Adrenal gland (tissue), 12 donors: ENCODE data around the gene PKP1. TPM values are rescaled to one million over a fixed set of nuclear protein-coding genes. Genes with fewer than 3 reads are reported as not detected.

Source experiments
- DNase-seq, 7 donors: peaks; one replicate each; pipeline ENCODE4 v3.0.0-alpha.2; 2019 to 2020
- H3K27ac ChIP-seq, 5 donors: fragments of 200-600 bp; sonication (generic) in 4 of 5; 1 replicate in 3 of 5; 2 replicates in 2 of 5; pipeline versions ENCODE4 v1.5.1 to v1.8.0; 2016 to 2020; ENCODE audit warnings: mild to moderate bottlenecking in 1 of 5
- H3K27me3 ChIP-seq: fragments of 200-600 bp; 2 replicates; pipeline ENCODE4 v1.8.0; 2021
- H3K36me3 ChIP-seq, 2 donors: fragments of 200-600 bp; replicated peaks in 1 of 2; 1 replicate in 1 of 2; 2 replicates in 1 of 2; pipeline versions ENCODE4 v1.5.1 to v1.8.0; 2018 to 2022
- H3K4me1 ChIP-seq, 2 donors: fragments of 200-600 bp; replicated peaks in 1 of 2; 1 replicate in 1 of 2; 2 replicates in 1 of 2; pipeline versions ENCODE4 v1.5.1 to v1.8.0; 2018 to 2021
- H3K4me3 ChIP-seq, 4 donors: fragments of 200-600 bp; sonication (generic) in 3 of 4; one replicate each; pipeline ENCODE4 v1.5.1; 2016 to 2018
- H3K9me3 ChIP-seq, 3 donors: fragments of 200-600 bp; sonication (generic) in 1 of 3; replicated peaks in 1 of 3; 1 replicate in 2 of 3; 2 replicates in 1 of 3; pipeline versions ENCODE4 v1.5.1 to v1.8.0; 2016 to 2021
- POLR2A ChIP-seq, 2 donors: fragments of 450-650 bp; IDR thresholded peaks; one replicate each; pipeline ENCODE4 v1.6.1; 2017; ENCODE audit warnings: antibody characterized with exemption in 2 of 2, mild to moderate bottlenecking in 2 of 2, moderate library complexity in 1 of 2
- WGBS, 4 donors: extraction: QIAGEN DNeasy Blood & Tissue Kit in 2 of 4; methylation state at CpG; one replicate each; pipeline versions ENCODE4 v1.1.5 to v1.1.7; 2013 to 2017; 5-methylcytosine and 5-hydroxymethylcytosine counted together
- intact Hi-C, 2 donors: fragments of 100-400 bp; cut with DNase I; formaldehyde crosslinking; loops; one replicate each; pipeline versions ENCODE4 v1.14.1 to v1.15.0; 2022 to 2023
- polyA plus RNA-seq, 3 donors: library from polyadenylated mRNA; stranded (reverse); fragments of 200-250 nt in 2 of 3; fragments of 350-450 nt in 1 of 3; fragmentation: Illumina TruSeq in 1 of 3; extraction: RNeasy Lipid Tissue Mini Kit (QIAGEN cat#74804) in 1 of 3; gene quantifications; one replicate each; pipeline ENCODE4 v1.2.3, GENCODE V29; 2013 to 2014
- total RNA-seq, 9 donors: library from RNA; depleted of rRNA in 4 of 9; stranded (reverse); fragments of >200 nt in 4 of 9; fragments of 120-200 nt in 1 of 9; fragmentation: NEBNext Ultra II Directional in 1 of 9; extraction: Animal tissue kit (Norgen Biotek cat#: 25700) in 1 of 9; gene quantifications; one replicate each; pipeline versions ENCODE4 v1.1.0 to v1.2.4, GENCODE V29; 2013 to 2023
- TF ChIP-seq, protein P1 (sequence below), 6 experiments: fragments of 450-650 bp in 4 of 6; fragments of 200-600 bp in 2 of 6; sonication (generic) in 1 of 6; IDR thresholded peaks; 1 replicate in 5 of 6; 2 replicates in 1 of 6; pipeline versions ENCODE4 v1.5.1 to v1.8.0; 2016 to 2021; ENCODE audit warnings: antibody characterized with exemption in 6 of 6, mild to moderate bottlenecking in 2 of 6, moderate library complexity in 1 of 6
- donor health status: healthy with polysubstance abuse.
- donor health status: Bipolar disorder and iron deficiency.
- donor health status: DM: yes; HTN: yes; CAD: no.
- donor health status: DM: no; HTN: no; CAD: no.
- donor health status: DM: no; HTN: no; CAD: no.
- donor health status: DM: yes; HTN: yes; CAD: no.

The PKP1 gene
- total and polyA plus RNA-seq, 12 donors = 0.06 to 0.98 (median 0.24) TPM; not detected in 2

GRCh38 chr1:201360901-201361651 is 77.8 kb downstream of the PKP1 start:
- Histone ChIP-seq H3K36me3 (no peaks in the 10 kb centered on the region), H3K27ac (no peak overlapping the region), H3K9me3 (no peaks in the 10 kb centered on the region), H3K4me3 (no peak overlapping the region), H3K27me3 (no peaks in the 10 kb centered on the region), H3K4me1 (no peaks in the 10 kb centered on the region)
- intact Hi-C loops = loop anchor here in 1 of 2 donors (2.0 kb wide), 1 partner anchor 106 kb away; no protein-coding TSS in a partner anchor
- 76 to 83% (median 81%) methylated on average over 4 to 15 of the region's 15 CpGs for WGBS, 4 donors
- DNase-seq = no peak
- TF ChIP-seq POLR2A (IDR thresholded peaks at IDR 0.05) = no peak
- TF ChIP-seq, protein P1, sequence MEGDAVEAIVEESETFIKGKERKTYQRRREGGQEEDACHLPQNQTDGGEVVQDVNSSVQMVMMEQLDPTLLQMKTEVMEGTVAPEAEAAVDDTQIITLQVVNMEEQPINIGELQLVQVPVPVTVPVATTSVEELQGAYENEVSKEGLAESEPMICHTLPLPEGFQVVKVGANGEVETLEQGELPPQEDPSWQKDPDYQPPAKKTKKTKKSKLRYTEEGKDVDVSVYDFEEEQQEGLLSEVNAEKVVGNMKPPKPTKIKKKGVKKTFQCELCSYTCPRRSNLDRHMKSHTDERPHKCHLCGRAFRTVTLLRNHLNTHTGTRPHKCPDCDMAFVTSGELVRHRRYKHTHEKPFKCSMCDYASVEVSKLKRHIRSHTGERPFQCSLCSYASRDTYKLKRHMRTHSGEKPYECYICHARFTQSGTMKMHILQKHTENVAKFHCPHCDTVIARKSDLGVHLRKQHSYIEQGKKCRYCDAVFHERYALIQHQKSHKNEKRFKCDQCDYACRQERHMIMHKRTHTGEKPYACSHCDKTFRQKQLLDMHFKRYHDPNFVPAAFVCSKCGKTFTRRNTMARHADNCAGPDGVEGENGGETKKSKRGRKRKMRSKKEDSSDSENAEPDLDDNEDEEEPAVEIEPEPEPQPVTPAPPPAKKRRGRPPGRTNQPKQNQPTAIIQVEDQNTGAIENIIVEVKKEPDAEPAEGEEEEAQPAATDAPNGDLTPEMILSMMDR (IDR thresholded peaks at IDR 0.05) = no peak

GRCh38 chr1:201361652-201362504 is 78.6 kb downstream of the PKP1 start:
- TF ChIP-seq, protein P1 (IDR thresholded peaks at IDR 0.05) = peak; percentile 66 to 80 (median 74)
- no peak for TF ChIP-seq POLR2A (IDR thresholded peaks at IDR 0.05)
- no peak overlapping the region for H3K4me3 ChIP-seq

DNA sequence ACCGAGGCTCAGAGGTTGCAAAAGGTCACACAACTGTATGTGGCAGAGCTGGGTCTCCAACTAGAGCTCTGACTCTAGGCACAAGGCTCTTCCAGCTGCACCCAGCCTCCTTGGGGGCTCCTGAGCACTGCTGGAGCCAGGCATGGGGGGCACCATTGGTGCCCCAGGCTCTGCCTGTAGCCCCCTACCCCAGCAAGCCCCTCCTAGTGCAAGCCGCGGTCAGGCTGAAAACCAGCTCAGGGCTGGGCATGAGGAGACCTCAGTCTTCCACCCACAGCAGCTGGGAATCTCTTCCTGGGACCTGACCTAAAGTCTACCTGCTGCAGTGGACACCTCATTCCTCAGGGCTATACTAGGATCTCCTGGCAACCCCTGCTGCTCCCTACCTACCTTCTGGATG is 79.6 kb downstream of the PKP1 start:
- intact Hi-C loops = no loop called here
- WGBS, 4 donors = 70 to 97% (median 81%) methylated on average over 1 to 3 of the region's 3 CpGs
- DNase-seq = no peak

More at GRCh38 chr1:201361652-201362504, 78.6 kb downstream of the PKP1 start:
- H3K36me3 ChIP-seq = no peaks in the 10 kb centered on the region
- H3K27ac ChIP-seq = no peak overlapping the region
- no peaks in the 10 kb centered on the region for H3K27me3 ChIP-seq
- 42 to 72% (median 46%) methylated on average over 6 to 10 of the region's 10 CpGs for WGBS, 4 donors
- H3K9me3 ChIP-seq = no peaks in the 10 kb centered on the region
- peak; percentile 21 to 55 (median 39) for DNase-seq
- H3K4me1 ChIP-seq = no peaks in the 10 kb centered on the region
- intact Hi-C loops = loop anchor here in 1 of 2 donors (2.0 kb wide), 1 partner anchor 107 kb away; no protein-coding TSS in a partner anchor

More for the DNA sequence above, 79.6 kb downstream of the PKP1 start:
- Histone ChIP-seq H3K27ac (no peak overlapping the region), H3K4me1 (no peaks in the 10 kb centered on the region), H3K36me3 (no peaks in the 10 kb centered on the region), H3K9me3 (no peaks in the 10 kb centered on the region), H3K4me3 (no peak overlapping the region), H3K27me3 (no peaks in the 10 kb centered on the region)
- TF ChIP-seq POLR2A (IDR thresholded peaks at IDR 0.05) = no peak
- TF ChIP-seq, protein P1 (IDR thresholded peaks at IDR 0.05) = no peak
